ENCODE results near the gene GTPBP8. TPM values are rescaled to one million over a fixed set of nuclear protein-coding genes. Genes with fewer than 3 reads are reported as not detected.

GTPBP8 gene
- total and polyA plus RNA-seq, 2 of the 13 experiments (the other 11 are each of a cell fraction or from before 2014, with no cell fraction given), result 12.5 to 16.7 TPM

- Histone ChIP-seq H3K79me2 (ENCODE audit: insufficient read depth, low read length) (peaks cover 6% of the 10 kb centered on the region), H3K27me3 (ENCODE audit: control insufficient read depth in 1 of 2, insufficient read depth in 2 of 2, low read length in 2 of 2) (no peaks in the 10 kb centered on the region), H4K20me1 (ENCODE audit: insufficient read depth, low read length) (no peaks in the 10 kb centered on the region; the same call in 1 of the 2 replicates), H3K4me3 (replicated peaks in 1 of 3; ENCODE audit: insufficient read depth in 1 of 3, low read depth in 2 of 3, low read length in 3 of 3) (no peak overlapping the region), H3K36me3 (replicated peaks in 1 of 2; ENCODE audit: control insufficient read depth in 1 of 2, insufficient read depth in 2 of 2, low read length in 2 of 2) (peaks cover 10 to 78% of the 10 kb centered on the region in 2 experiments), H2AFZ (ENCODE audit: low read length) (no peak overlapping the region), H3K9me3 (ENCODE audit: low read length) (no peaks in the 10 kb centered on the region), H3K9ac (ENCODE audit: insufficient read depth, low read depth, low read length) (no peak overlapping the region), H3K27ac (ENCODE audit: extremely low read length, insufficient read depth, low read length) (no peak overlapping the region), H3K4me2 (ENCODE audit: low read depth, low read length) (no peak overlapping the region), H3K4me1 (ENCODE audit: insufficient read depth, low read length) (no peaks in the 10 kb centered on the region)
- no peak for ATAC-seq
- no peak for FAIRE-seq
- TF ChIP-seq ZNF318 (CRISPR knock-in tag; IDR thresholded peaks at IDR 0.05) (no peak), ARNT2 (CRISPR knock-in tag; IDR thresholded peaks at IDR 0.05; ENCODE audit: low read depth) (no peak), NR2F2 (IDR thresholded peaks at IDR 0.05; ENCODE audit: borderline replicate concordance, low read depth) (no peak), ZFP36L1 (CRISPR knock-in tag; IDR thresholded peaks at IDR 0.05) (no peak), REXO4 (CRISPR knock-in tag; IDR thresholded peaks at IDR 0.05; ENCODE audit: borderline replicate concordance) (no peak), ZKSCAN5 (CRISPR knock-in tag; IDR thresholded peaks at IDR 0.05) (no peak), ZNF879 (CRISPR knock-in tag; IDR thresholded peaks at IDR 0.05) (no peak), ZKSCAN8 (CRISPR knock-in tag; IDR thresholded peaks at IDR 0.05; ENCODE audit: borderline replicate concordance) (no peak), SP5 (CRISPR knock-in tag; IDR thresholded peaks at IDR 0.05; ENCODE audit: borderline replicate concordance, low read depth) (no peak), ETS1 (CRISPR knock-in tag; IDR thresholded peaks at IDR 0.05) (no peak), MAFK (conservative IDR thresholded peaks at IDR 0.05 in 1 of 2, IDR thresholded peaks at IDR 0.05 in 1 of 2; ENCODE audit: low read length in 2 of 2) (no peak), ERF (CRISPR knock-in tag; IDR thresholded peaks at IDR 0.05) (no peak), KDM6A (CRISPR knock-in tag; IDR thresholded peaks at IDR 0.05; ENCODE audit: low read depth) (no peak), MBD4 (IDR thresholded peaks at IDR 0.05; ENCODE audit: borderline replicate concordance, low read length) (no peak), NFATC3 (CRISPR knock-in tag; IDR thresholded peaks at IDR 0.05) (no peak), TOE1 (CRISPR knock-in tag; IDR thresholded peaks at IDR 0.05) (no peak)
- no peak for DNase-seq (ENCODE audit: low spot score)
- no TSS peak for BruUV-seq (replicated peaks)
- intact Hi-C loops (cut with micrococcal nuclease; ENCODE audit: unreplicated experiment), result no loop called here
- in situ Hi-C loops (cut with HindIII; ENCODE audit: extremely low pct_ligation_motif_present, low pct_unique_long_range_greater_than_20kb), result no loop called here
- CTCF ChIA-PET (ENCODE audit: low intra/inter-chr PET ratio, low total read pairs), result no interaction called here
- 92% methylated on average over 3 of the region's 3 CpGs for WGBS (ENCODE audit: low lambda C conversion rate)
- POLR2A ChIA-PET, result interaction anchor here (0.8 kb wide), 1 partner anchor 11 kb away, joined by 3 read pairs; a partner anchor contains a TSS
Measured at GRCh38 chr3:113008117-113008516, 17.3 kb downstream of the GTPBP8 start.
